Endothelial cell (in vitro differentiated cells): ENCODE data around the gene RCE1. TPM values are rescaled to one million over a fixed set of nuclear protein-coding genes. Genes with fewer than 3 reads are reported as not detected.
"Not testable (repeated sequence)": the region's sequence is repeated elsewhere in the genome, so short reads cannot be mapped to it uniquely, and the experiment has no call there.

ENCODE experiments used
- DNase-seq: peaks from one replicate; pipeline ENCODE4 v3.0.0; 2021; ENCODE audit warnings: low spot score
- H3K27ac Mint-ChIP-seq: one replicate; pipeline ENCODE4 v1.8.0; 2021; ENCODE audit warnings: mixed read lengths, inconsistent platforms; ENCODE audit not compliant: unreplicated experiment
- H3K27me3 Mint-ChIP-seq: one replicate; pipeline ENCODE4 v1.8.0; 2021; ENCODE audit warnings: mild to moderate bottlenecking, moderate library complexity, mixed read lengths, inconsistent platforms; ENCODE audit not compliant: unreplicated experiment
- H3K36me3 Mint-ChIP-seq: one replicate; pipeline ENCODE4 v1.8.0; 2021; ENCODE audit warnings: mild to moderate bottlenecking, low read depth, mixed read lengths, inconsistent platforms; ENCODE audit not compliant: unreplicated experiment
- H3K4me1 Mint-ChIP-seq: one replicate; pipeline ENCODE4 v1.8.0; 2021; ENCODE audit warnings: mild to moderate bottlenecking, mixed read lengths, inconsistent platforms; ENCODE audit not compliant: unreplicated experiment
- H3K4me3 Mint-ChIP-seq: one replicate; pipeline ENCODE4 v1.8.0; 2021; ENCODE audit warnings: mild to moderate bottlenecking, mixed read lengths, inconsistent platforms; ENCODE audit not compliant: unreplicated experiment
- H3K9me3 Mint-ChIP-seq: one replicate; pipeline ENCODE4 v1.8.0; 2021; ENCODE audit warnings: mixed read lengths, inconsistent platforms; ENCODE audit not compliant: unreplicated experiment
- total RNA-seq: library from RNA; stranded (reverse); fragmentation: NEBNext Ultra II Directional; extraction: Animal tissue kit (Norgen Biotek cat#: 25700); gene quantifications from one replicate; pipeline ENCODE4 v1.2.1, GENCODE V29; 2021; ENCODE audit not compliant: unreplicated experiment
- TF ChIP-seq, protein P1 (sequence below): fragments of 200-600 bp; sonication (generic); IDR thresholded peaks from one replicate; pipeline ENCODE4 v1.5.0; 2021; ENCODE audit warnings: antibody characterized with exemption; ENCODE audit not compliant: unreplicated experiment

RCE1 gene
- total RNA-seq, 1 donor from 2014 or later: 25.2 TPM

DNA sequence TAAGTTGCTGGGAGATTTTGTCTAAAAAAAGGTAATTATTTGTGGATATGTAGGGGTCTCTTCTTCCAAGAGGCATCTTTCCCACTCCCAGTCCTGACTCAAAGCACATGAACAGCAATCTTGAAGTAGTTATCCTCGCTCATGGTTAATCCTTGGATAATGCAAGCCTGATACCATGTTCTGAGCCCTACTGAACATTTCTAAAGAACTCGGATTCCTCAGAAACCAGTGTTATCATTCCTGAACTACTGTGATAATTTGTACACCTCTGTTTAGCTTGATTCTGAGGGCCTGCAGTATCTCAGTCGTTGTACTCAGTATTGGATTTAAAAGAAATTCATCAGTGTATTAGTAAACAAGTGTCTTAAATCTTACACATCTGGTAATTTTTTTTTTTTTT is 22.3 kb upstream of the RCE1 start:
- no peaks in the 10 kb centered on the region for H3K4me1 Mint-ChIP-seq
- no peak for DNase-seq
- H3K27me3 Mint-ChIP-seq: no peaks in the 10 kb centered on the region
- no peaks in the 10 kb centered on the region for H3K9me3 Mint-ChIP-seq
- H3K27ac Mint-ChIP-seq: no peak overlapping the region
- no peaks in the 10 kb centered on the region for H3K36me3 Mint-ChIP-seq
- no peak overlapping the region for H3K4me3 Mint-ChIP-seq
- TF ChIP-seq, protein P1, sequence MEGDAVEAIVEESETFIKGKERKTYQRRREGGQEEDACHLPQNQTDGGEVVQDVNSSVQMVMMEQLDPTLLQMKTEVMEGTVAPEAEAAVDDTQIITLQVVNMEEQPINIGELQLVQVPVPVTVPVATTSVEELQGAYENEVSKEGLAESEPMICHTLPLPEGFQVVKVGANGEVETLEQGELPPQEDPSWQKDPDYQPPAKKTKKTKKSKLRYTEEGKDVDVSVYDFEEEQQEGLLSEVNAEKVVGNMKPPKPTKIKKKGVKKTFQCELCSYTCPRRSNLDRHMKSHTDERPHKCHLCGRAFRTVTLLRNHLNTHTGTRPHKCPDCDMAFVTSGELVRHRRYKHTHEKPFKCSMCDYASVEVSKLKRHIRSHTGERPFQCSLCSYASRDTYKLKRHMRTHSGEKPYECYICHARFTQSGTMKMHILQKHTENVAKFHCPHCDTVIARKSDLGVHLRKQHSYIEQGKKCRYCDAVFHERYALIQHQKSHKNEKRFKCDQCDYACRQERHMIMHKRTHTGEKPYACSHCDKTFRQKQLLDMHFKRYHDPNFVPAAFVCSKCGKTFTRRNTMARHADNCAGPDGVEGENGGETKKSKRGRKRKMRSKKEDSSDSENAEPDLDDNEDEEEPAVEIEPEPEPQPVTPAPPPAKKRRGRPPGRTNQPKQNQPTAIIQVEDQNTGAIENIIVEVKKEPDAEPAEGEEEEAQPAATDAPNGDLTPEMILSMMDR: no peak

DNA sequence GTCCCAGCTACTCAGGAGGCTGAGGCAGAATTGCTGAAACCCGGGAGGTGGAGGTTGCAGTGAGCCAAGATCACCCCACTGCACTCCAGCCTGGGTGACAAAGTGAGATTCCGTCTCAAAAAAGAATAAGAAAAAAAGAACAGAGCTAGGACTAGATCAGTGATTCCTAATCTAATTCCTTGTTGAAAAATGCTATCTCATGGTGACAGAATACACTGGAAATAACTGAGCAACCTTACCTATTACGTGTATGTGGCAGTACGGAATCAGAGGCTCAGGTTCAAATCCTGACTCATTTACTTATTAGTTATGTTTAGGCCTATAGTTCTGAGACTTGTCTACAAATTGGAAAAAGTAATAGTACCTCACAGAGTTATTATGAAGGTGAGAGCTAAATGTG is 19.5 kb upstream of the RCE1 start:
- TF ChIP-seq, protein P1: no peak
- DNase-seq: no peak
- Mint-ChIP-seq H3K9me3 (no peaks in the 10 kb centered on the region), H3K4me1 (no peaks in the 10 kb centered on the region), H3K4me3 (no peak overlapping the region), H3K27ac (no peak overlapping the region), H3K27me3 (no peaks in the 10 kb centered on the region), H3K36me3 (peaks cover 6% of the 10 kb centered on the region)

DNA sequence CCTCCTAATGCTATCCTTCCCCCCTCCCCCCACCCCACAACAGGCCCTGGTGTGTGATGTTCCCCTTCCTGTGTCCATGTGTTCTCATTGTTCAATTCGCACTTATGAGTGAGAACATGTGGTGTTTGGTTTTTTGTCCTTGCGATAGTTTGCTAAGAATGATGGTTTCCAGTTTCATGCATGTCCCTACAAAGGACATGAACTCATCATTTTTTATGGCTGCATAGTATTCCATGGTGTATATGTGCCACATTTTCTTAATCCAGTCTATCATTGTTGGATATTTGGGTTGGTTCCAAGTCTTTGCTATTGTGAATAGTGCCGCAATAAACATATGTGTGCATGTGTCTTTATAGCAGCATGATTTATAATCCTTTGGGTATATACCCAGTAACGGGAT is 18.7 kb upstream of the RCE1 start:
- H3K27ac Mint-ChIP-seq, H3K4me1 Mint-ChIP-seq: not testable (repeated sequence)

DNA sequence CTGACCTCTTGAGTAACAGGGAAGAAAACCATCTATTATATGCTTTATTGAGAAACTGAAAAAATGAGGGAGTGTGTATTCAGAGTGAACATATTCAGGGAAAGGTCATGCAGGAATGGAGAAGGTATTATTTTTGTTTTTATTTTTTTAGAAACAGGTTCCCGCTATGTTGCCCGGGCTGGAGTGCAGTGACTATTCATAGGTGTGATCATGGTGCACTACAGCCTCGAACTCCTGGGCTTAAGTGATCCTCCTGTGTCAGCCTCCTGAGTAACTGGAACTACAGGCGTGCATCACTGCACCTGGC is 8.7 kb upstream of the RCE1 start:
- DNase-seq: no peak
- Mint-ChIP-seq H3K36me3 (peaks cover 3% of the 10 kb centered on the region), H3K4me3 (no peak overlapping the region), H3K4me1 (peaks cover 7% of the 10 kb centered on the region), H3K9me3 (no peaks in the 10 kb centered on the region), H3K27me3 (peaks cover 2% of the 10 kb centered on the region), H3K27ac (no peak overlapping the region)
- TF ChIP-seq, protein P1: peak; percentile 47

More for the DNA sequence above, 18.7 kb upstream of the RCE1 start:
- not testable (repeated sequence) for H3K4me3 Mint-ChIP-seq, H3K36me3 Mint-ChIP-seq, H3K27me3 Mint-ChIP-seq, DNase-seq, H3K9me3 Mint-ChIP-seq

DNA sequence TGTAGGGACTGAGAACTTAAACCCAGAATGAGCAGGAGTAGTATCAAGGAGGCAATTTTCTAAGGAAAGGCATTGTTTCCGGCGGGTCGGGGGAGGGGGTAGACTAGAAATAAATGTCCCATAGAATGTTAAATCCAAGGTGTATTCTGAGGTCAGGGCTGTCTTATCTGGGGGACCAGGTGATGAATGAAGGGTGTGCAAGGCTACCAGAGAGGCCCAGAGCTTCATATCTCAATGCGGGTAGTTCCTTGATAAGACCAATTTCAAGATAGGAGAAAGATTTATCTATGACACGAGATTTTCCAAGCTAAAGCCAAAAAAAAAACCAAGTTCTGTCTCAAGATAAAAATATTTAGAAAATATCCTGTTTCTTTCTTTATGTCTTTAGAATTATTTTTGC is 8.3 kb upstream of the RCE1 start:
- DNase-seq: no peak
- H3K27ac Mint-ChIP-seq: no peak overlapping the region
- no peak overlapping the region for H3K4me3 Mint-ChIP-seq
- no peaks in the 10 kb centered on the region for H3K9me3 Mint-ChIP-seq
- TF ChIP-seq, protein P1: no peak
- H3K4me1 Mint-ChIP-seq: peaks cover 7% of the 10 kb centered on the region
- H3K27me3 Mint-ChIP-seq: peaks cover 2% of the 10 kb centered on the region
- H3K36me3 Mint-ChIP-seq: peaks cover 3% of the 10 kb centered on the region
